AG04449 (cell line): ENCODE results near the gene EHBP1L1.
A peak's percentile ranks its signal among the peaks of the same experiment; 100 is the strongest.

Experiments used
- CTCF ChIA-PET: fragments of 350-600 bp; formaldehyde crosslinking; extraction: SDS; loops from one replicate; lab custom pipeline; 2021; ENCODE audit warnings: antibody characterized with exemption; lab: Yijun Ruan, JAX
- POLR2A ChIA-PET: fragments of 400-600, 350-600 bp; formaldehyde crosslinking; extraction: SDS; loops from one replicate; lab custom pipeline; 2020; ENCODE audit warnings: antibody characterized with exemption, inconsistent platforms; lab: Yijun Ruan, JAX
- DNase-seq: peaks from one replicate; pipeline ENCODE4 v3.0.0-alpha.2; 2010; ENCODE audit warnings: low read depth, low spot score
- H3K4me3 ChIP-seq: 2 replicates; pipeline ENCODE4 v1.5.1; 2011; ENCODE audit warnings: low read depth, mild to moderate bottlenecking, control low read depth, low read length
- CTCF ChIP-seq: IDR thresholded peaks from one replicate; pipeline ENCODE4 v1.5.1; 2011; ENCODE audit warnings: mild to moderate bottlenecking, moderate library complexity, low read length, control low read depth, inconsistent platforms; ENCODE audit not compliant: insufficient read depth; ENCODE audit errors: missing control alignments

EHBP1L1 gene

GRCh38 chr11:65607614-65608426, 32.0 kb downstream of the EHBP1L1 start:
- no peak for TF ChIP-seq CTCF
- POLR2A ChIA-PET = interaction anchor here (0.8 to 1.1 kb wide), 2 partner anchors 15 to 24 kb away, joined by 4 to 5 read pairs; no protein-coding TSS in a partner anchor
- H3K4me3 ChIP-seq = peak overlapping the region; percentile 40
- no peak for DNase-seq
- CTCF ChIA-PET = interaction anchor here (1.3 to 14.3 kb wide), 4 partner anchors 14 to 67 kb away, joined by 3 to 134 read pairs (median 12); partner anchors contain the start of genes EHBP1L1 and KCNK7

DNA sequence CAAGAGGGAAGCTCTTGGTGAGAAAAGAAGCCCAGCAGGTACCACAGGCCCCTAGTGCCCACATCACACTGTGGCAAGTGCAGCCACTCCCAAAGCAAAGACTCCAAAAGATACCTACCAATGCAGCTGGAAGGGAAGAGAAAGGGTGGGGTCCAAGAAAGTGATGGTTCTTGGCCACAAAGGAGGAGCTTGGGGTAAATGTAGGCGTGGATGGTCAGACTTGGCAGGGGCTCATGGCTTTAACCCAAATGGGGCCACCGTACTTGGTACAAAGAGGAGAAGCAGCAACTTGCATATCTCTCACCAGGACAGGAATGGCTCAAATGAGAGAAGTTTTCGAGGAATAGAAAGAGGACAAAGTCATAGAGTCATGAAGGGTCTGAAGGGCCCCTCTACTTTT, 33.4 kb downstream of the EHBP1L1 start:
- CTCF ChIA-PET = interaction anchor here (0.7 to 14.3 kb wide), 7 partner anchors 15 to 68 kb away, joined by 3 to 134 read pairs (median 4); partner anchors contain the start of genes EHBP1L1, KCNK7 and ZNRD2
- H3K4me3 ChIP-seq = no peak overlapping the region
- DNase-seq = no peak
- no peak for TF ChIP-seq CTCF
- POLR2A ChIA-PET = no interaction called here

GRCh38 chr11:65609665-65610064, 33.8 kb downstream of the EHBP1L1 start:
- ChIA-PET CTCF (interaction anchor here (0.7 to 14.3 kb wide), 7 partner anchors 16 to 69 kb away, joined by 3 to 134 read pairs (median 4); partner anchors contain the start of genes EHBP1L1, KCNK7 and ZNRD2), POLR2A (no interaction called here)
- H3K4me3 ChIP-seq = no peak overlapping the region
- no peak for TF ChIP-seq CTCF
- no peak for DNase-seq

- CTCF ChIA-PET = interaction anchor here (0.7 to 14.3 kb wide), 3 partner anchors 10 to 33 kb away, joined by 3 to 134 read pairs (median 3); partner anchors contain the start of gene KCNK7
- no peak for TF ChIP-seq CTCF
- H3K4me3 ChIP-seq = no peak overlapping the region
- POLR2A ChIA-PET = no interaction called here
- no peak for DNase-seq
Observed at GRCh38 chr11:65610404-65610803, 34.6 kb downstream of the EHBP1L1 start.

DNA sequence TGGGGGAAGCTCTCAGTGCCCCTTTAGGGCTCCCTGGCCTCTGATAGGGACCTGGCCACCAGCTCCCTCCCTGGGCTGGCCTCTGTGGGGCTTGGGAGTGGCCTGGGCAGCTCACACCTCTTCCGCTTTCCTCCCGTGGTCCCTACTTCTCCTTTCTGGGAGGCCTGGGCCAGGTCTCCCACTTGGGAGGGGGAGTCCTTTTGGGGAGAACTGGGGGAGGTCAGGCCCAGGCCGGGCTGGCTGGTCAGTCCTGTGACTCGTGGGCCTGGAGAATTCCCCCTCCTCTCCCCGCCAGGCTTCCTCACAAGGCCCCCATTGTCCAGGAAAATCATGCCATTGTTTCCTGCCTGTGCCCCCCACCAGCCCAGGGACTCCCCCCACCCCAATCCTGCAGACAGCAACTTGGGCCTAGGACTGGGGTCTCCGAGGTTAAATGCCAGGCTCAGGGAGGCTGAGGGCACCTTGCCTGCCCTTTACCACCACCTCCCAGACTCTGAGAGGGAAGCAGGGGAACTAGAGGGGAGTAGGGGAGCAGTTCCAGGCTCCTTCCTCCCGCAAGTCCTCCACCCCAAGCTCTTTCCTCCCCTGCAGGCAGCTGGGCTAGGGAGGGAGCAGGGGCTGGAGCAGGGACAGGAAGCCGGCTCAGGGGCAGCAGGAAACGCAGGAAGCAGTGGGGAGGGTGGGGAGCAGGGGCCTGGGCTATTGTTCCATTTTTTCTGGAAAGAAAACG, 35.3 kb downstream of the EHBP1L1 start:
- TF ChIP-seq CTCF = no peak
- DNase-seq = no peak
- ChIA-PET CTCF (interaction anchor here (1.1 to 14.3 kb wide), 2 partner anchors 10 to 17 kb away, joined by 3 to 134 read pairs; partner anchors contain the start of gene KCNK7), POLR2A (no interaction called here)
- H3K4me3 ChIP-seq = peak overlapping the region; percentile 93
